WTC11 (cell line): ENCODE data around the gene ADGRL1.

Experiments
- NR2C2 ChIP-seq: sonication (generic); formaldehyde crosslinking; IDR thresholded peaks from 2 replicates; pipeline ENCODE4 v1.8.0; 2022; ENCODE audit warnings: mild to moderate bottlenecking, missing genetic modification reagents
- RELA ChIP-seq: sonication (generic); formaldehyde crosslinking; IDR thresholded peaks from 2 replicates; pipeline ENCODE4 v1.8.1; 2022; ENCODE audit warnings: missing genetic modification reagents, mild to moderate bottlenecking, borderline replicate concordance
- TP53 ChIP-seq: sonication (generic); formaldehyde crosslinking; IDR thresholded peaks from 2 replicates; pipeline ENCODE4 v1.8.1; 2023; ENCODE audit warnings: mild to moderate bottlenecking, missing genetic modification reagents
- ZNF121 ChIP-seq: sonication (generic); formaldehyde crosslinking; IDR thresholded peaks from 2 replicates; pipeline ENCODE4 v1.8.0; 2023; ENCODE audit warnings: missing genetic modification reagents
- ZNF232 ChIP-seq: sonication (generic); formaldehyde crosslinking; IDR thresholded peaks from 2 replicates; pipeline ENCODE4 v1.8.0; 2022; ENCODE audit warnings: mild to moderate bottlenecking, missing genetic modification reagents
- TF ChIP-seq, protein P1 (sequence below): sonication (generic); formaldehyde crosslinking; IDR thresholded peaks from 2 replicates; pipeline ENCODE4 v1.8.0; 2023; ENCODE audit warnings: missing genetic modification reagents
- TF ChIP-seq, protein P2 (sequence below): sonication (generic); formaldehyde crosslinking; IDR thresholded peaks from 2 replicates; pipeline ENCODE4 v1.8.1; 2022; ENCODE audit warnings: mild to moderate bottlenecking, moderate library complexity, missing genetic modification reagents
- TF ChIP-seq, protein P3 (sequence below): sonication (generic); formaldehyde crosslinking; IDR thresholded peaks from 2 replicates; pipeline ENCODE4 v1.8.0; 2022; ENCODE audit warnings: mild to moderate bottlenecking, missing genetic modification reagents
- TF ChIP-seq, protein P4 (sequence below): fragments of 200-600 bp; IDR thresholded peaks from 2 replicates; pipeline ENCODE4 v1.8.0; 2022; ENCODE audit warnings: antibody characterized with exemption

DNA sequence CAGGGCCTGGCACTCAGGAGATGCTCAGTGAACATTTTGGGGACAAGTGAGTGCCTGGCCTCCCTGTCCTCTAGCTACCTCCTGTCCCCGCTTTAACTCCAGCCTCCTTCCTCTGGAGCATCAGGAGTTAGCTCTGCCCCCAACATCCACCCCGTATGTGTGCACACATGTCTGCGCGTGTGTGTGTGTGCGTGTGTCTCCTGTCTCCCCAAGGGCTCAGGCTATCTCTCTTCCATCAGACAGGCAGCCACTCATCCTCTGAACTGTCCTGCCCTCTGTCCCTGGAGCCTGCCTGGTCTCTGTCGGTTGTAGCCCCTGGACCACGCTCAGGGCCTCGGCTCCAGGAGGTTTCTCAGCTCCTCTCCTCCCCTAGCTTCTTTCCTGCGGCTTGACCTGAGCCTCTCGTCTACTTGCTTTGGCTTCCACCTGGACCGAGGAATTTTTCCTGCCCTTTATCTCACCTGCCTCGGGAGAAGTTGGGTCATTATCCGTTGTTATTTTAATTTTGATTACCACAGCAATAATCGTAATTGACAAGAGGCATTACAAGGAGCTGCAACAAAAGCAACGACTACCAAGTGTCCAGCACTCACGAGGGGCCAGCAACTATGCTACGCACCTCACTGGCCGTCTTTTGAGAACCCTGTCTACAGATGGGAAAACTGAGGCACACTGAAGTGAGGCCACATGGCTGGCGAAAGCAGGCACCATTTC, 37.6 kb downstream of the ADGRL1 start:
- no peak for TF ChIP-seq RELA (CRISPR knock-in tag)
- no peak for TF ChIP-seq TP53 (CRISPR knock-in tag)
- TF ChIP-seq NR2C2: no peak
- TF ChIP-seq, protein P1, sequence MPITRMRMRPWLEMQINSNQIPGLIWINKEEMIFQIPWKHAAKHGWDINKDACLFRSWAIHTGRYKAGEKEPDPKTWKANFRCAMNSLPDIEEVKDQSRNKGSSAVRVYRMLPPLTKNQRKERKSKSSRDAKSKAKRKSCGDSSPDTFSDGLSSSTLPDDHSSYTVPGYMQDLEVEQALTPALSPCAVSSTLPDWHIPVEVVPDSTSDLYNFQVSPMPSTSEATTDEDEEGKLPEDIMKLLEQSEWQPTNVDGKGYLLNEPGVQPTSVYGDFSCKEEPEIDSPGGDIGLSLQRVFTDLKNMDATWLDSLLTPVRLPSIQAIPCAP: no peak
- TF ChIP-seq, protein P2, sequence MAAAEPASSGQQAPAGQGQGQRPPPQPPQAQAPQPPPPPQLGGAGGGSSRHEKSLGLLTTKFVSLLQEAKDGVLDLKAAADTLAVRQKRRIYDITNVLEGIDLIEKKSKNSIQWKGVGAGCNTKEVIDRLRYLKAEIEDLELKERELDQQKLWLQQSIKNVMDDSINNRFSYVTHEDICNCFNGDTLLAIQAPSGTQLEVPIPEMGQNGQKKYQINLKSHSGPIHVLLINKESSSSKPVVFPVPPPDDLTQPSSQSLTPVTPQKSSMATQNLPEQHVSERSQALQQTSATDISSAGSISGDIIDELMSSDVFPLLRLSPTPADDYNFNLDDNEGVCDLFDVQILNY (CRISPR knock-in tag): no peak
- TF ChIP-seq, protein P3, sequence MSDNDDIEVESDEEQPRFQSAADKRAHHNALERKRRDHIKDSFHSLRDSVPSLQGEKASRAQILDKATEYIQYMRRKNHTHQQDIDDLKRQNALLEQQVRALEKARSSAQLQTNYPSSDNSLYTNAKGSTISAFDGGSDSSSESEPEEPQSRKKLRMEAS (CRISPR knock-in tag): no peak
- TF ChIP-seq, protein P4, sequence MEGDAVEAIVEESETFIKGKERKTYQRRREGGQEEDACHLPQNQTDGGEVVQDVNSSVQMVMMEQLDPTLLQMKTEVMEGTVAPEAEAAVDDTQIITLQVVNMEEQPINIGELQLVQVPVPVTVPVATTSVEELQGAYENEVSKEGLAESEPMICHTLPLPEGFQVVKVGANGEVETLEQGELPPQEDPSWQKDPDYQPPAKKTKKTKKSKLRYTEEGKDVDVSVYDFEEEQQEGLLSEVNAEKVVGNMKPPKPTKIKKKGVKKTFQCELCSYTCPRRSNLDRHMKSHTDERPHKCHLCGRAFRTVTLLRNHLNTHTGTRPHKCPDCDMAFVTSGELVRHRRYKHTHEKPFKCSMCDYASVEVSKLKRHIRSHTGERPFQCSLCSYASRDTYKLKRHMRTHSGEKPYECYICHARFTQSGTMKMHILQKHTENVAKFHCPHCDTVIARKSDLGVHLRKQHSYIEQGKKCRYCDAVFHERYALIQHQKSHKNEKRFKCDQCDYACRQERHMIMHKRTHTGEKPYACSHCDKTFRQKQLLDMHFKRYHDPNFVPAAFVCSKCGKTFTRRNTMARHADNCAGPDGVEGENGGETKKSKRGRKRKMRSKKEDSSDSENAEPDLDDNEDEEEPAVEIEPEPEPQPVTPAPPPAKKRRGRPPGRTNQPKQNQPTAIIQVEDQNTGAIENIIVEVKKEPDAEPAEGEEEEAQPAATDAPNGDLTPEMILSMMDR: no peak
- no peak for TF ChIP-seq ZNF121
- TF ChIP-seq ZNF232 (CRISPR knock-in tag): no peak
